Activated naive CD4-positive, alpha-beta T cell treated with anti-CD3 and anti-CD28 coated beads, Interleukin-2, amount 50 U/mL, for 24 hours (primary cell): ENCODE measurements around the gene RNF14.
A peak's percentile ranks its signal among the peaks of the same experiment; 100 is the strongest.
"Not testable (repeated sequence)": the region's sequence is repeated elsewhere in the genome, so short reads cannot be mapped to it uniquely, and the experiment has no call there.

Experiments
- H3K27ac Mint-ChIP-seq: one replicate; pipeline ENCODE4 v1.8.0; 2021; ENCODE audit warnings: mild to moderate bottlenecking, mixed read lengths
- H3K27me3 Mint-ChIP-seq: one replicate; pipeline ENCODE4 v1.8.0; 2021; ENCODE audit warnings: mixed read lengths
- H3K36me3 Mint-ChIP-seq: one replicate; pipeline ENCODE4 v1.8.0; 2021; ENCODE audit warnings: mixed read lengths
- H3K4me1 Mint-ChIP-seq: one replicate; pipeline ENCODE4 v1.8.0; 2021; ENCODE audit warnings: mixed read lengths
- H3K4me3 Mint-ChIP-seq: one replicate; pipeline ENCODE4 v1.8.0; 2021; ENCODE audit warnings: mild to moderate bottlenecking, mixed read lengths
- H3K9me3 Mint-ChIP-seq: one replicate; pipeline ENCODE4 v1.8.0; 2021; ENCODE audit warnings: mixed read lengths

The RNF14 gene

GRCh38 chr5:141968914-141969608 lies at the start of gene RNF14:
TSS of gene RNF14 (plus strand) at chr5:141969105. CDS start at chr5:141973589, 4,484 bp downstream.
- H3K4me1 Mint-ChIP-seq = peaks cover 39% of the 10 kb centered on the region
- H3K27me3 Mint-ChIP-seq = no peaks in the 10 kb centered on the region
- peak within 1 kb of the TSS; percentile 98 for H3K4me3 Mint-ChIP-seq
- no peaks in the 10 kb centered on the region for H3K9me3 Mint-ChIP-seq
- peaks cover 3% of the 10 kb centered on the region for H3K36me3 Mint-ChIP-seq
- H3K27ac Mint-ChIP-seq = peak within 1 kb of the TSS; percentile 98

- peaks cover 1% of the 10 kb centered on the region for H3K36me3 Mint-ChIP-seq
- peaks cover 21% of the 10 kb centered on the region for H3K4me1 Mint-ChIP-seq
- no peak overlapping the region for H3K4me3 Mint-ChIP-seq
- H3K27me3 Mint-ChIP-seq = peaks cover 7% of the 10 kb centered on the region
- no peaks in the 10 kb centered on the region for H3K9me3 Mint-ChIP-seq
- H3K27ac Mint-ChIP-seq = peak overlapping the region; percentile 5
Observed at GRCh38 chr5:141919218-141920119, 49.4 kb upstream of the RNF14 start.

- no peak overlapping the region for H3K27ac Mint-ChIP-seq
- H3K4me3 Mint-ChIP-seq = no peak overlapping the region
- peaks cover 3% of the 10 kb centered on the region for H3K27me3 Mint-ChIP-seq
- peaks cover 22% of the 10 kb centered on the region for H3K4me1 Mint-ChIP-seq
- no peaks in the 10 kb centered on the region for H3K9me3 Mint-ChIP-seq
- peaks cover 6% of the 10 kb centered on the region for H3K36me3 Mint-ChIP-seq
Observed at GRCh38 chr5:141920771-141921170, 48.1 kb upstream of the RNF14 start.

GRCh38 chr5:141922827-141923447 lies 46.0 kb upstream of the RNF14 start:
- Mint-ChIP-seq H3K36me3 (peaks cover 12% of the 10 kb centered on the region), H3K4me1 (peaks cover 38% of the 10 kb centered on the region), H3K27ac (peak overlapping the region; percentile 51), H3K4me3 (peak overlapping the region; percentile 89)
- not testable (repeated sequence) for H3K27me3 Mint-ChIP-seq, H3K9me3 Mint-ChIP-seq

- H3K4me1 Mint-ChIP-seq = peaks cover 42% of the 10 kb centered on the region
- H3K36me3 Mint-ChIP-seq = peaks cover 13% of the 10 kb centered on the region
- peak within 1 kb of the TSS; percentile 91 for H3K27ac Mint-ChIP-seq
- no peaks in the 10 kb centered on the region for H3K9me3 Mint-ChIP-seq
- H3K4me3 Mint-ChIP-seq = peak within 1 kb of the TSS; percentile 89
- no peaks in the 10 kb centered on the region for H3K27me3 Mint-ChIP-seq
Observed at GRCh38 chr5:141923448-141924313, 45.2 kb upstream of the RNF14 start, which contains the start of gene DELE1. TSS of gene DELE1 (plus strand) at chr5:141923871. CDS start at chr5:141923942, 71 bp downstream.

GRCh38 chr5:141926434-141926833 lies 42.5 kb upstream of the RNF14 start:
- no peak overlapping the region for H3K27ac Mint-ChIP-seq
- peaks cover 23% of the 10 kb centered on the region for H3K36me3 Mint-ChIP-seq
- peaks cover 36% of the 10 kb centered on the region for H3K4me1 Mint-ChIP-seq
- no peaks in the 10 kb centered on the region for H3K9me3 Mint-ChIP-seq
- peak overlapping the region; percentile 57 for H3K4me3 Mint-ChIP-seq
- H3K27me3 Mint-ChIP-seq = no peaks in the 10 kb centered on the region

- Mint-ChIP-seq H3K4me3 (no peak overlapping the region), H3K4me1 (peaks cover 33% of the 10 kb centered on the region), H3K27me3 (no peaks in the 10 kb centered on the region), H3K36me3 (peaks cover 25% of the 10 kb centered on the region), H3K27ac (no peak overlapping the region), H3K9me3 (no peaks in the 10 kb centered on the region)
Observed at GRCh38 chr5:141928051-141928450, 40.9 kb upstream of the RNF14 start.

- H3K27me3 Mint-ChIP-seq = no peaks in the 10 kb centered on the region
- no peaks in the 10 kb centered on the region for H3K9me3 Mint-ChIP-seq
- no peak overlapping the region for H3K4me3 Mint-ChIP-seq
- H3K36me3 Mint-ChIP-seq = peaks cover 24% of the 10 kb centered on the region
- peaks cover 24% of the 10 kb centered on the region for H3K4me1 Mint-ChIP-seq
- no peak overlapping the region for H3K27ac Mint-ChIP-seq
Observed at GRCh38 chr5:141929398-141930058, 39.4 kb upstream of the RNF14 start.

- Mint-ChIP-seq H3K9me3 (no peaks in the 10 kb centered on the region), H3K4me1 (peaks cover 15% of the 10 kb centered on the region), H3K36me3 (peaks cover 22% of the 10 kb centered on the region), H3K27me3 (no peaks in the 10 kb centered on the region), H3K27ac (no peak overlapping the region), H3K4me3 (no peak overlapping the region)
Observed at GRCh38 chr5:141931694-141932093, 37.2 kb upstream of the RNF14 start.

- no peak overlapping the region for H3K27ac Mint-ChIP-seq
- H3K36me3 Mint-ChIP-seq = peaks cover 18% of the 10 kb centered on the region
Observed at GRCh38 chr5:141933151-141933550, 35.8 kb upstream of the RNF14 start.

GRCh38 chr5:141934099-141934844 lies 34.6 kb upstream of the RNF14 start:
- H3K27ac Mint-ChIP-seq = no peak overlapping the region
- no peaks in the 10 kb centered on the region for H3K4me1 Mint-ChIP-seq
- H3K9me3 Mint-ChIP-seq = no peaks in the 10 kb centered on the region
- H3K4me3 Mint-ChIP-seq = no peak overlapping the region
- H3K27me3 Mint-ChIP-seq = no peaks in the 10 kb centered on the region
- peaks cover 14% of the 10 kb centered on the region for H3K36me3 Mint-ChIP-seq

More at GRCh38 chr5:141933151-141933550, 35.8 kb upstream of the RNF14 start:
- Mint-ChIP-seq H3K9me3 (no peaks in the 10 kb centered on the region), H3K27me3 (no peaks in the 10 kb centered on the region), H3K4me3 (no peak overlapping the region), H3K4me1 (peaks cover under 1% of the 10 kb centered on the region)

GRCh38 chr5:141935538-141935937 lies 33.4 kb upstream of the RNF14 start:
- Mint-ChIP-seq H3K27ac (peak overlapping the region; percentile 27), H3K4me1 (peaks cover 4% of the 10 kb centered on the region), H3K9me3 (no peaks in the 10 kb centered on the region), H3K36me3 (peaks cover 16% of the 10 kb centered on the region), H3K4me3 (no peak overlapping the region), H3K27me3 (no peaks in the 10 kb centered on the region)

GRCh38 chr5:141940695-141941271 lies 28.1 kb upstream of the RNF14 start:
- Mint-ChIP-seq H3K36me3 (peaks cover 5% of the 10 kb centered on the region), H3K4me3 (no peak overlapping the region), H3K27ac (peak overlapping the region; percentile 77), H3K9me3 (no peaks in the 10 kb centered on the region), H3K4me1 (peaks cover 14% of the 10 kb centered on the region), H3K27me3 (no peaks in the 10 kb centered on the region)

- Mint-ChIP-seq H3K27me3 (no peaks in the 10 kb centered on the region), H3K4me3 (no peak overlapping the region), H3K9me3 (no peaks in the 10 kb centered on the region), H3K4me1 (peaks cover 14% of the 10 kb centered on the region), H3K36me3 (peaks cover 2% of the 10 kb centered on the region), H3K27ac (no peak overlapping the region)
Observed at GRCh38 chr5:141941307-141941706, 27.6 kb upstream of the RNF14 start.
